Measurements from ENCODE around the gene POLR2I. TPM values are rescaled to one million over a fixed set of nuclear protein-coding genes. Genes with fewer than 3 reads are reported as not detected.
A peak's percentile ranks its signal among the peaks of the same experiment; 100 is the strongest.
"Not testable (repeated sequence)": the region's sequence is repeated elsewhere in the genome, so short reads cannot be mapped to it uniquely, and the experiment has no call there.

POLR2I gene
- total RNA-seq, 1 experiment from 2014 or later = 92.2 TPM

- CTCF ChIA-PET, DNase-seq: not testable (repeated sequence)
Observed at GRCh38 chr19:36131221-36131620, 16.5 kb upstream of the POLR2I start.

GRCh38 chr19:36128392-36128736 lies 13.7 kb upstream of the POLR2I start:
- POLR2A ChIA-PET (ENCODE audit: unreplicated experiment) = interaction anchor here (0.5 to 1.6 kb wide), 9 partner anchors 8 to 1651 kb away, joined by 3 to 32 read pairs (median 4); partner anchors contain the start of genes CAPNS1, THAP8, ZNF146 and ZNF565
- no peaks in the 10 kb centered on the region for H4K20me1 ChIP-seq (ENCODE audit: insufficient read depth)
- DNase-seq = no peak
- H3K79me2 ChIP-seq (ENCODE audit: low read depth) = no peaks in the 10 kb centered on the region
- TSS peak; percentile 85 for BruUV-seq (replicated peaks)
- no peaks in the 10 kb centered on the region for H3K9me2 ChIP-seq (ENCODE audit: insufficient read depth)
- H3K27me3 ChIP-seq (ENCODE audit: insufficient read depth, low read depth) = no peaks in the 10 kb centered on the region
- no peak for TF ChIP-seq CTCF (conservative IDR thresholded peaks at IDR 0.05)
- no peak for TF ChIP-seq EZH2 (IDR thresholded peaks at IDR 0.05; ENCODE audit: low read depth)
- peak overlapping the region; percentile 80 for H3K27ac ChIP-seq
- peaks cover 43% of the 10 kb centered on the region for H3F3A ChIP-seq (ENCODE audit: insufficient read depth, low read depth)
- no peaks in the 10 kb centered on the region for H3K36me3 ChIP-seq (ENCODE audit: low read depth)
- peaks cover 32% of the 10 kb centered on the region for H3K4me1 ChIP-seq (replicated peaks; ENCODE audit: insufficient read depth)
- peak overlapping the region; percentile 72 for H2AFZ ChIP-seq
- peak overlapping the region; percentile 79 for H3K4me2 ChIP-seq
- 0 out of 2 replicates have a peak, but pooled peaks cover 3% of the 10 kb centered on the region for H3K9me3 ChIP-seq (ENCODE audit: insufficient read depth, low read depth)
- peak overlapping the region; percentile 52 for H3K4me3 ChIP-seq
- CTCF ChIA-PET = interaction anchor here (0.5 to 1.4 kb wide), 7 partner anchors 9 to 197 kb away, joined by 3 to 35 read pairs (median 6); partner anchors contain the start of gene CAPNS1
- intact Hi-C loops (cut with micrococcal nuclease; ENCODE audit: unreplicated experiment) = loop anchor here (1.0 to 5.0 kb wide), 6 partner anchors 11 to 669 kb away; partner anchors contain the start of genes SDHAF1, ZNF146, ZNF529 and ZNF565

More at GRCh38 chr19:36131221-36131620, 16.5 kb upstream of the POLR2I start:
- POLR2A ChIA-PET (ENCODE audit: unreplicated experiment); H2AFZ ChIP-seq; H3K27me3 ChIP-seq (ENCODE audit: insufficient read depth, low read depth); H3K79me2 ChIP-seq (ENCODE audit: low read depth); H3K9me3 ChIP-seq (ENCODE audit: insufficient read depth, low read depth); H3K9me2 ChIP-seq (ENCODE audit: insufficient read depth); intact Hi-C loops (cut with micrococcal nuclease; ENCODE audit: unreplicated experiment); H3K4me3 ChIP-seq; BruUV-seq (replicated peaks); H3K4me2 ChIP-seq; H3K36me3 ChIP-seq (ENCODE audit: low read depth); H4K20me1 ChIP-seq (ENCODE audit: insufficient read depth): not testable (repeated sequence)
- Histone ChIP-seq H3F3A (ENCODE audit: insufficient read depth, low read depth) (peaks cover 63% of the 10 kb centered on the region), H3K27ac (peak overlapping the region; percentile 82), H3K4me1 (replicated peaks; ENCODE audit: insufficient read depth) (peaks cover 54% of the 10 kb centered on the region)

GRCh38 chr19:36125557-36125956 lies 10.9 kb upstream of the POLR2I start:
- Histone ChIP-seq H3K4me2 (no peak overlapping the region), H2AFZ (no peak overlapping the region), H4K20me1 (ENCODE audit: insufficient read depth) (no peaks in the 10 kb centered on the region), H3K9me3 (ENCODE audit: insufficient read depth, low read depth) (0 out of 2 replicates have a peak, but pooled peaks cover 3% of the 10 kb centered on the region), H3K4me3 (no peak overlapping the region), H3K4me1 (replicated peaks; ENCODE audit: insufficient read depth) (peaks cover 12% of the 10 kb centered on the region; the same call in 1 of the 2 replicates), H3K27ac (no peak overlapping the region), H3K36me3 (ENCODE audit: low read depth) (no peaks in the 10 kb centered on the region), H3K27me3 (ENCODE audit: insufficient read depth, low read depth) (no peaks in the 10 kb centered on the region), H3K9me2 (ENCODE audit: insufficient read depth) (no peaks in the 10 kb centered on the region), H3F3A (ENCODE audit: insufficient read depth, low read depth) (peaks cover 26% of the 10 kb centered on the region), H3K79me2 (ENCODE audit: low read depth) (no peaks in the 10 kb centered on the region)
- ChIA-PET POLR2A (ENCODE audit: unreplicated experiment) (no interaction called here), CTCF (no interaction called here)
- intact Hi-C loops (cut with micrococcal nuclease; ENCODE audit: unreplicated experiment) = loop anchor here (5.0 kb wide), 4 partner anchors 128 to 672 kb away; partner anchors contain the start of genes SDHAF1, ZNF529 and ZNF566
- no TSS peak for BruUV-seq (replicated peaks)
- TF ChIP-seq CTCF (conservative IDR thresholded peaks at IDR 0.05) (no peak), EZH2 (IDR thresholded peaks at IDR 0.05; ENCODE audit: low read depth) (no peak)
- DNase-seq = no peak
